ENCODE measurements around the gene NTN5. TPM values are rescaled to one million over a fixed set of nuclear protein-coding genes. Genes with fewer than 3 reads are reported as not detected.
A peak's percentile ranks its signal among the peaks of the same experiment; 100 is the strongest.

The NTN5 gene
- total and polyA plus RNA-seq, 2 of the 4 experiments (the other 2 are of a cell fraction): 0.19 TPM; not detected in 1

- Histone ChIP-seq H4K91ac (ENCODE audit: insufficient read depth, low read depth, low read length) (no peak overlapping the region), H2AK9ac (replicated peaks; ENCODE audit: low read depth, low read length, poor library complexity) (no peak overlapping the region), H3K36me3 (ENCODE audit: control insufficient read depth, insufficient read depth, low read length) (no peaks in the 10 kb centered on the region), H3K18ac (ENCODE audit: low read depth, low read length) (no peak overlapping the region), H3K27ac (ENCODE audit: insufficient read depth, low read length) (no peak overlapping the region), H3K56ac (ENCODE audit: extremely low read depth, insufficient read depth, low read length) (no peak overlapping the region), H2BK20ac (ENCODE audit: low read depth, low read length) (no peak overlapping the region), H2AK5ac (ENCODE audit: low read depth, low read length) (no peak overlapping the region), H2BK5ac (ENCODE audit: low read depth, low read length, poor library complexity, severe bottlenecking) (no peak overlapping the region), H3K79me1 (ENCODE audit: low read depth in 1 of 2, low read length in 2 of 2) (no peaks in the 10 kb centered on the region), H2BK120ac (ENCODE audit: low read depth, low read length) (no peak overlapping the region), H3K4me2 (ENCODE audit: low read depth, low read length) (no peak overlapping the region), H2BK15ac (ENCODE audit: low read depth, low read length) (no peak overlapping the region), H3K9me3 (ENCODE audit: control insufficient read depth, insufficient read depth, low read length) (no peaks in the 10 kb centered on the region), H4K8ac (ENCODE audit: low read depth in 2 of 2, low read length in 2 of 2) (no peak overlapping the region), H3K9ac (ENCODE audit: low read depth, low read length) (no peak overlapping the region), H3K23ac (ENCODE audit: low read depth, low read length) (no peak overlapping the region), H2AFZ (replicated peaks; ENCODE audit: low read length, poor library complexity) (peak overlapping the region; percentile 14), H3K4me3 (ENCODE audit: insufficient read depth, low read depth, low read length) (no peak overlapping the region), H3K4ac (ENCODE audit: low read depth, low read length) (no peak overlapping the region), H4K20me1 (ENCODE audit: insufficient read depth, low read length) (peaks cover 6% of the 10 kb centered on the region; the same call in 1 of the 2 replicates), H3K9me1 (ENCODE audit: insufficient read depth, low read length) (peaks cover 7% of the 10 kb centered on the region), H3K27me3 (ENCODE audit: control insufficient read depth, insufficient read depth, low read length) (peaks cover 7% of the 10 kb centered on the region; the same call in 1 of the 2 replicates), H3K14ac (replicated peaks; ENCODE audit: low read depth, low read length) (no peak overlapping the region), H4K5ac (ENCODE audit: low read depth, low read length) (no peak overlapping the region), H3K4me1 (ENCODE audit: control insufficient read depth, insufficient read depth, low read length) (peaks cover 3% of the 10 kb centered on the region; the same call in 1 of the 2 replicates)
- ChIA-PET POLR2A (ENCODE audit: unreplicated experiment) (no interaction called here), CTCF (no interaction called here)
- in situ Hi-C loops (cut with MboI; ENCODE audit: low sequenced_read_pairs): no loop called here
- BruUV-seq (replicated peaks): no TSS peak
- dilution Hi-C loops (cut with HindIII; ENCODE audit: low sequenced_read_pairs, unreplicated experiment): no loop called here
- WGBS, 2 experiments (ENCODE audit: extremely low coverage in 2 of 2, insufficient read length in 1 of 2): no CpG with 5 or more reads among the region's 4 CpGs
- TF ChIP-seq, protein P1, sequence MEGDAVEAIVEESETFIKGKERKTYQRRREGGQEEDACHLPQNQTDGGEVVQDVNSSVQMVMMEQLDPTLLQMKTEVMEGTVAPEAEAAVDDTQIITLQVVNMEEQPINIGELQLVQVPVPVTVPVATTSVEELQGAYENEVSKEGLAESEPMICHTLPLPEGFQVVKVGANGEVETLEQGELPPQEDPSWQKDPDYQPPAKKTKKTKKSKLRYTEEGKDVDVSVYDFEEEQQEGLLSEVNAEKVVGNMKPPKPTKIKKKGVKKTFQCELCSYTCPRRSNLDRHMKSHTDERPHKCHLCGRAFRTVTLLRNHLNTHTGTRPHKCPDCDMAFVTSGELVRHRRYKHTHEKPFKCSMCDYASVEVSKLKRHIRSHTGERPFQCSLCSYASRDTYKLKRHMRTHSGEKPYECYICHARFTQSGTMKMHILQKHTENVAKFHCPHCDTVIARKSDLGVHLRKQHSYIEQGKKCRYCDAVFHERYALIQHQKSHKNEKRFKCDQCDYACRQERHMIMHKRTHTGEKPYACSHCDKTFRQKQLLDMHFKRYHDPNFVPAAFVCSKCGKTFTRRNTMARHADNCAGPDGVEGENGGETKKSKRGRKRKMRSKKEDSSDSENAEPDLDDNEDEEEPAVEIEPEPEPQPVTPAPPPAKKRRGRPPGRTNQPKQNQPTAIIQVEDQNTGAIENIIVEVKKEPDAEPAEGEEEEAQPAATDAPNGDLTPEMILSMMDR (conservative IDR thresholded peaks at IDR 0.05; ENCODE audit: low read depth, low read length): no peak
- TF ChIP-seq MAZ (IDR thresholded peaks at IDR 0.05; ENCODE audit: borderline replicate concordance, low read depth, low read length) (no peak), ELK1 (IDR thresholded peaks at IDR 0.05; ENCODE audit: borderline replicate concordance, low read depth, low read length) (no peak), POLR2A (IDR thresholded peaks at IDR 0.05; ENCODE audit: low read depth, low read length) (no peak), MAFK (IDR thresholded peaks at IDR 0.05; ENCODE audit: low read depth, low read length) (no peak), CEBPB (IDR thresholded peaks at IDR 0.05; ENCODE audit: low read depth, low read length) (no peak), RCOR1 (IDR thresholded peaks at IDR 0.05; ENCODE audit: insufficient replicate concordance, low read length) (no peak), RFX5 (IDR thresholded peaks at IDR 0.05; ENCODE audit: low read depth, low read length) (no peak), BHLHE40 (IDR thresholded peaks at IDR 0.05; ENCODE audit: low read depth, low read length) (no peak), FOS (IDR thresholded peaks at IDR 0.05; ENCODE audit: low read depth, low read length) (no peak), MXI1 (IDR thresholded peaks at IDR 0.05; ENCODE audit: borderline replicate concordance, low read depth, low read length) (no peak), RAD21 (IDR thresholded peaks at IDR 0.05; ENCODE audit: low read length) (no peak), NFE2L2 (IDR thresholded peaks at IDR 0.05; ENCODE audit: low read depth, low read length) (no peak), SMC3 (IDR thresholded peaks at IDR 0.05; ENCODE audit: low read depth, low read length) (no peak)
- TF ChIP-seq, protein P2, sequence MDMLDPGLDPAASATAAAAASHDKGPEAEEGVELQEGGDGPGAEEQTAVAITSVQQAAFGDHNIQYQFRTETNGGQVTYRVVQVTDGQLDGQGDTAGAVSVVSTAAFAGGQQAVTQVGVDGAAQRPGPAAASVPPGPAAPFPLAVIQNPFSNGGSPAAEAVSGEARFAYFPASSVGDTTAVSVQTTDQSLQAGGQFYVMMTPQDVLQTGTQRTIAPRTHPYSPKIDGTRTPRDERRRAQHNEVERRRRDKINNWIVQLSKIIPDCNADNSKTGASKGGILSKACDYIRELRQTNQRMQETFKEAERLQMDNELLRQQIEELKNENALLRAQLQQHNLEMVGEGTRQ (IDR thresholded peaks at IDR 0.05; ENCODE audit: low read depth, low read length): no peak
- DNase-seq: no peak
- no peak for ATAC-seq (ENCODE audit: low read depth)
- intact Hi-C loops (cut with micrococcal nuclease): loop anchor here (5.0 kb wide), 1 partner anchor 104 kb away; no protein-coding TSS in a partner anchor
These were observed 5.4 kb upstream of the NTN5 start for GRCh38 chr19:48678201-48678600.

Data from IMR-90 (cell line).